Posterior vena cava (tissue), 2 donors: ENCODE measurements around the gene CA5B. TPM values are rescaled to one million over a fixed set of nuclear protein-coding genes. Genes with fewer than 3 reads are reported as not detected.

Source experiments
- total RNA-seq, 2 donors: library from RNA; stranded (reverse); fragmentation: NEBNext Ultra II Directional; extraction: Animal tissue kit (Norgen Biotek cat#: 25700); gene quantifications; one replicate each; pipeline ENCODE4 v1.2.1, GENCODE V29; 2021
- donor health status: DM: yes; HTN: yes; CAD: no.
- donor health status: DM: yes; HTN: yes; CAD: no.

CA5B gene
- total RNA-seq, 2 donors from 2014 or later: 16.9 to 23.1 TPM

Other genes starting within 250 kb of the CA5B start
- 10 to 100 TPM; 10.4 to 12.2 TPM for gene PIR, start 244.9 kb upstream of the CA5B start, total RNA-seq
- 1 to 10 TPM; 4.4 to 7.0 TPM for gene BMX, start 237.5 kb upstream of the CA5B start, total RNA-seq
- gene ACE2, start 137.3 kb upstream of the CA5B start, total RNA-seq: 1 to 10 TPM; 1.0 to 1.6 TPM
- under 1 TPM; 0.48 to 0.51 TPM for gene CLTRN, start 73.5 kb upstream of the CA5B start, total RNA-seq
- 10 to 100 TPM; 11.1 to 13.1 TPM for gene ZRSR2, start 52.2 kb downstream of the CA5B start, total RNA-seq
- gene AP1S2, start 116.5 kb downstream of the CA5B start, total RNA-seq: 10 to 100 TPM; 47.0 to 74.7 TPM